Sigmoid colon (tissue), 7 donors: Measurements from ENCODE around the gene AUTS2. TPM values are rescaled to one million over a fixed set of nuclear protein-coding genes. Genes with fewer than 3 reads are reported as not detected.

ENCODE experiments used
- DNase-seq: peaks from one replicate; pipeline ENCODE4 v3.0.0-alpha.2; 2019
- H3K27ac ChIP-seq, 4 donors: fragments of 200-600 bp; sonication (generic); one replicate each; pipeline ENCODE4 v1.5.1; 2016 to 2019; ENCODE audit warnings: mild to moderate bottlenecking in 1 of 4
- H3K27me3 ChIP-seq, 3 donors: fragments of 200-600 bp; sonication (generic); one replicate each; pipeline ENCODE4 v1.5.1; 2019; ENCODE audit warnings: mild to moderate bottlenecking in 1 of 3
- H3K36me3 ChIP-seq, 4 donors: fragments of 200-600 bp; sonication (generic); one replicate each; pipeline ENCODE4 v1.5.1; 2016 to 2019
- H3K4me1 ChIP-seq, 4 donors: fragments of 200-600 bp; sonication (generic); one replicate each; pipeline ENCODE4 v1.5.1; 2017 to 2019
- H3K4me3 ChIP-seq, 4 donors: fragments of 200-600 bp; sonication (generic); one replicate each; pipeline ENCODE4 v1.5.1; 2017 to 2019; ENCODE audit warnings: mild to moderate bottlenecking in 2 of 4, moderate library complexity in 1 of 4
- H3K9me3 ChIP-seq, 4 donors: fragments of 200-600 bp in 3 of 4; sonication (generic) in 3 of 4; one replicate each; pipeline versions ENCODE4 v1.5.1 to v1.6.1; 2013 to 2019
- EP300 ChIP-seq, 4 donors: sonication (generic); formaldehyde crosslinking; IDR thresholded peaks; one replicate each; pipeline ENCODE4 v1.6.1; 2017; ENCODE audit warnings: antibody characterized with exemption in 4 of 4
- POLR2A ChIP-seq, 2 donors: fragments of 450-650 bp; IDR thresholded peaks; one replicate each; pipeline ENCODE4 v1.6.1; 2016; ENCODE audit warnings: antibody characterized with exemption in 2 of 2, mild to moderate bottlenecking in 2 of 2, moderate library complexity in 2 of 2
- POLR2AphosphoS5 ChIP-seq, 4 donors: sonication (generic); formaldehyde crosslinking; IDR thresholded peaks; one replicate each; pipeline ENCODE4 v1.6.1; 2017; ENCODE audit warnings: antibody characterized with exemption in 4 of 4
- WGBS, 2 donors: extraction: QIAGEN DNeasy Blood & Tissue Kit; methylation state at CpG; one replicate each; pipeline ENCODE4 v1.1.7; 2013; 5-methylcytosine and 5-hydroxymethylcytosine counted together
- intact Hi-C: fragments of 100-400 bp; cut with DNase I; formaldehyde crosslinking; loops from one replicate; pipeline ENCODE4 v1.15.1; 2023
- polyA plus RNA-seq, 3 donors: library from polyadenylated mRNA; stranded (reverse); fragments of 200-250 nt; gene quantifications; one replicate each; pipeline ENCODE4 v1.2.3, GENCODE V29; 2013
- total RNA-seq, 4 donors: library from RNA; depleted of rRNA; stranded (reverse); fragments of >200 nt; gene quantifications; one replicate each; pipeline ENCODE4 v1.1.0, GENCODE V29; 2016
- TF ChIP-seq, protein P1 (sequence below), 4 experiments: fragments of 450-650 bp in 3 of 4; fragments of 200-600 bp in 1 of 4; IDR thresholded peaks; one replicate each; pipeline ENCODE4 v1.5.1; 2016 to 2019; ENCODE audit warnings: antibody characterized with exemption in 4 of 4, mild to moderate bottlenecking in 3 of 4, moderate library complexity in 2 of 4
- donor health status: healthy with polysubstance abuse.
- donor health status: Bipolar disorder and iron deficiency.
- donor health status: healthy.

The AUTS2 gene
- total and polyA plus RNA-seq, 7 donors: 3.6 to 55.7 (median 25.5) TPM

DNA sequence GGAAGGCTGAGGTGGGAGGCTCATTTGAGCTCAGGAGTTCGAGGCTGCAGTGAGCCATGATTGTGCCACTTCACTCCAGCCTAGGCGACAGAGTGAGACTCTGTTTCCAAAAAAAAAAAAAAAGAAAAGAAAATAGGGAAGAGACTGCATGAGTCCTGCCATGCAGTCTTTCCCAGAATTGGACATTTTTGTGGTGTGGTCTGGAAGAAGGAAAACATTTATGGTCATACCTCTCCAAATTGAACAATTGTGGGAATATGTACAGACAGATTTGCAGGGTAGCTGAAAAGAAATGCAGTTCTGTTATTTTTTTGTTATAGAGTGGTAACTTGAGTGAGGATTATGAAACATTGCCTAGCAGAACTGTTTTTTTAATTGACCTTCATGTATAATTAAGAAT, 198.1 kb downstream of the AUTS2 start:
- WGBS, 2 donors: 55 to 91% methylated on average over 2 of the region's 2 CpGs
- Histone ChIP-seq H3K27me3 (no peaks in the 10 kb centered on the region), H3K9me3 (no peaks in the 10 kb centered on the region), H3K4me1 (peaks cover 0 to 27% (median 23%) of the 10 kb centered on the region in 4 donors), H3K27ac (no peak overlapping the region), H3K4me3 (no peak overlapping the region), H3K36me3 (no peaks in the 10 kb centered on the region)
- TF ChIP-seq, protein P1, sequence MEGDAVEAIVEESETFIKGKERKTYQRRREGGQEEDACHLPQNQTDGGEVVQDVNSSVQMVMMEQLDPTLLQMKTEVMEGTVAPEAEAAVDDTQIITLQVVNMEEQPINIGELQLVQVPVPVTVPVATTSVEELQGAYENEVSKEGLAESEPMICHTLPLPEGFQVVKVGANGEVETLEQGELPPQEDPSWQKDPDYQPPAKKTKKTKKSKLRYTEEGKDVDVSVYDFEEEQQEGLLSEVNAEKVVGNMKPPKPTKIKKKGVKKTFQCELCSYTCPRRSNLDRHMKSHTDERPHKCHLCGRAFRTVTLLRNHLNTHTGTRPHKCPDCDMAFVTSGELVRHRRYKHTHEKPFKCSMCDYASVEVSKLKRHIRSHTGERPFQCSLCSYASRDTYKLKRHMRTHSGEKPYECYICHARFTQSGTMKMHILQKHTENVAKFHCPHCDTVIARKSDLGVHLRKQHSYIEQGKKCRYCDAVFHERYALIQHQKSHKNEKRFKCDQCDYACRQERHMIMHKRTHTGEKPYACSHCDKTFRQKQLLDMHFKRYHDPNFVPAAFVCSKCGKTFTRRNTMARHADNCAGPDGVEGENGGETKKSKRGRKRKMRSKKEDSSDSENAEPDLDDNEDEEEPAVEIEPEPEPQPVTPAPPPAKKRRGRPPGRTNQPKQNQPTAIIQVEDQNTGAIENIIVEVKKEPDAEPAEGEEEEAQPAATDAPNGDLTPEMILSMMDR (IDR thresholded peaks at IDR 0.05): no peak
- TF ChIP-seq POLR2AphosphoS5 (IDR thresholded peaks at IDR 0.05): no peak
- TF ChIP-seq POLR2A (IDR thresholded peaks at IDR 0.05): no peak
- no peak for TF ChIP-seq EP300 (IDR thresholded peaks at IDR 0.05)
- DNase-seq: no peak
- intact Hi-C loops: no loop called here

DNA sequence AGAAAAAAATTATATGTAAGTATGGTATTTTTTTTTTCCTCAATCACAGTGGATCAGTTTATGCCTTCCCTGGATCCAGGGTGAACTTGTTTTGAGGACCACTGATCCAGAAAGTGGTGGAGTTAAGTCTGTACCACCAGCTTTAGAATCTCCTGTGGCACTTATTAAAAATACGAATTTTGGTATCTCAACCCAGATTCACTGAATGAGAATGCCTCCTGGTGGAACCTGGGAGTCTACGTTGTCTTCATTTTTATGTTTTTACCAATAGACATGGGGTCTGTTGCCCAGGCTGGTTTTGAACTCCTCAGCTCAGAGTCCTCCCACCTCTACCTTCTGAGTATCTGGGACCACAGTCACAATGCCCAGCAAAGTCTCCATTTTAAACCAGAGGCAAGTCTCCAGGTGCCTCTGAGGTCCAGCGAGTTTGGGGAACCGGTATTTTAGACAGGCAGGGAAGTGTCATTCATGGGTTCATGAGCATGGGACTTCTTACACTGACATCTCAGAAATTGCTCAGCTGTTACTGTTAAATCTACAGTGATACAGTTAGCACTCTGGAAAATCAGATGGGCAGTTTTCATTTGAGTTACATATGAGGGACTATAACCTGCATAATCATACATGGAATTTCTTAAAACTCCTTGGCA, 200.9 kb downstream of the AUTS2 start:
- Histone ChIP-seq H3K9me3 (no peaks in the 10 kb centered on the region), H3K4me3 (no peak overlapping the region), H3K4me1 (peaks cover 0 to 29% (median 24%) of the 10 kb centered on the region in 4 donors), H3K27me3 (no peaks in the 10 kb centered on the region), H3K36me3 (no peaks in the 10 kb centered on the region), H3K27ac (no peak overlapping the region)
- no peak for TF ChIP-seq POLR2A (IDR thresholded peaks at IDR 0.05)
- no peak for TF ChIP-seq EP300 (IDR thresholded peaks at IDR 0.05)
- no peak for TF ChIP-seq POLR2AphosphoS5 (IDR thresholded peaks at IDR 0.05)
- TF ChIP-seq, protein P1 (IDR thresholded peaks at IDR 0.05): no peak
- 83 to 84% methylated on average over 4 of the region's 4 CpGs for WGBS, 2 donors
- intact Hi-C loops: no loop called here
- DNase-seq: no peak

DNA sequence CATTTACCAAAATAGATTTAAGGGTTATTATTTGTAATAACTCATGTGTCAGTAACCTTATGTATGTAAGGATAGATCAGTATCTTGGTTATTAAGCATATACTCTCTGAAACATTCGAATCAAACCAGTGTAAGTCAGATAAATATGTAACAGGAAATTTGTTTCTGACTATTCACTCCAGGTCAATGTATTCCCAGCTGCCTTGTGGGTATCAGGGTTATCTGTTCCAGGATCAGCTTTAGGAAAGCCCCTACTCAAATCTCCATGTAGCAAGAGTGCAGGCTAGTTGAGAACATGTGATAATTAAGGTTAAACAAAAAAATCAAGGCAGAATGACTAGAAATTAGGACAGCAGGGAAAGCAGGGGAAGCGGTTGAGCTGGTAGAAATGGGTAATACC, 201.7 kb downstream of the AUTS2 start:
- WGBS, 2 donors: 75 to 76% methylated on average over 2 of the region's 2 CpGs
- H3K27ac ChIP-seq: no peak overlapping the region
- TF ChIP-seq, protein P1 (IDR thresholded peaks at IDR 0.05): no peak
- TF ChIP-seq POLR2A (IDR thresholded peaks at IDR 0.05) (no peak), EP300 (IDR thresholded peaks at IDR 0.05) (no peak), POLR2AphosphoS5 (IDR thresholded peaks at IDR 0.05) (no peak)
- no peaks in the 10 kb centered on the region for H3K27me3 ChIP-seq
- H3K36me3 ChIP-seq: no peaks in the 10 kb centered on the region
- intact Hi-C loops: no loop called here
- H3K9me3 ChIP-seq: no peaks in the 10 kb centered on the region
- no peak for DNase-seq
- no peak overlapping the region for H3K4me3 ChIP-seq
- H3K4me1 ChIP-seq: peaks cover 0 to 25% (median 21%) of the 10 kb centered on the region in 4 donors

DNA sequence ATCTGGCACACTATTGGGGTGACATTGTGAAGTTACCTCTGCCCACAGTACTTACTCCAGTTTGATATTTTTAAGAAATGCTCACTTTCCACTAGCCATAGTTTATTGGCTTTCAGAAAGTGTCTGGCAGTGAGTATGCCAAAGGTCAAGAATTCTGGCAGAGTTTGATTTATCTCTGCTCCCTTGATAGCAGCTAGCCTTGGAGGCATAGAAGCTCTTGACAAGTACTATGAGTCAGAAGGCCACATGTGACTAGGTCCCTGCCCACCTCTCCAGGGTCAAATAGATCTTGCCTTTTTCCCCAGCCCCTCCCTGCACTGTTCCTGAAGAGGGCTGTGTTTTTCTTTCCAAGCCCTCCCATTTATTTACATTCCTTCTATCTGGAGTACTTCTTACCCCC, 202.2 kb downstream of the AUTS2 start:
- no peaks in the 10 kb centered on the region for H3K27me3 ChIP-seq
- peaks cover 0 to 26% (median 23%) of the 10 kb centered on the region in 4 donors for H3K4me1 ChIP-seq
- intact Hi-C loops: no loop called here
- DNase-seq: no peak
- no peaks in the 10 kb centered on the region for H3K36me3 ChIP-seq
- no peak overlapping the region for H3K27ac ChIP-seq
- no peak overlapping the region for H3K4me3 ChIP-seq
- no peak for TF ChIP-seq POLR2AphosphoS5 (IDR thresholded peaks at IDR 0.05)
- no peak for TF ChIP-seq POLR2A (IDR thresholded peaks at IDR 0.05)
- no peak for TF ChIP-seq EP300 (IDR thresholded peaks at IDR 0.05)
- TF ChIP-seq, protein P1 (IDR thresholded peaks at IDR 0.05): no peak
- no peaks in the 10 kb centered on the region for H3K9me3 ChIP-seq
